ENCODE results near the gene STX3. TPM values are rescaled to one million over a fixed set of nuclear protein-coding genes. Genes with fewer than 3 reads are reported as not detected.

Gene STX3
- total RNA-seq (100 to 1,000 TPM in 1 of 5 donors, 10 to 100 TPM in 4; 56.2 to 267 (median 67.2) TPM), polyA plus RNA-seq (10 to 100 TPM; 14.5 to 44.8 (median 21.7) TPM)
- long read RNA-seq, donor 1, partial matches to known transcripts, result 15 of 17 reads
- long read RNA-seq, donor 1, other reads (novel, unspliced or antisense), result 0 of 17 reads
- long read RNA-seq, donor 2, transcript STX3-201 (11 exons, 3,299 nt), result major isoform, 6 of 11 reads
- long read RNA-seq, donor 2, partial matches to known transcripts, result 5 of 11 reads
- long read RNA-seq, donor 2, other reads (novel, unspliced or antisense), result 0 of 11 reads
- long read RNA-seq, donor 3, transcript STX3-201 (11 exons, 3,299 nt), result major isoform, 5 of 10 reads
- long read RNA-seq, donor 3, partial matches to known transcripts, result 5 of 10 reads
- long read RNA-seq, donor 3, other reads (novel, unspliced or antisense), result 0 of 10 reads
- long read RNA-seq, donor 4, result 0 reads
- long read RNA-seq, donor 5, partial matches to known transcripts, result 0 of 3 reads
- long read RNA-seq, donor 5, other reads (novel, unspliced or antisense), result 0 of 3 reads
- long read RNA-seq, donor 6, transcript STX3-201 (11 exons, 3,299 nt), result major isoform, 21 of 234 reads
- long read RNA-seq, donor 6, partial matches to known transcripts, result 211 of 234 reads
- long read RNA-seq, donor 6, other reads (novel, unspliced or antisense), result 0 of 234 reads
- long read RNA-seq, donor 7, transcript STX3-201 (11 exons, 3,299 nt), result major isoform, 5 of 5 reads
- long read RNA-seq, donor 7, partial matches to known transcripts, result 0 of 5 reads
- long read RNA-seq, donor 7, other reads (novel, unspliced or antisense), result 0 of 5 reads
- long read RNA-seq, donor 8, partial matches to known transcripts, result 2,641 of 2,676 reads
- long read RNA-seq, donor 8, other reads (novel, unspliced or antisense), result 30 of 2,676 reads
- long read RNA-seq, donor 9, partial matches to known transcripts, result 5 of 7 reads
- long read RNA-seq, donor 9, other reads (novel, unspliced or antisense), result 0 of 7 reads
- long read RNA-seq, donor 10, partial matches to known transcripts, result 0 of 5 reads
- long read RNA-seq, donor 10, other reads (novel, unspliced or antisense), result 0 of 5 reads

DNA sequence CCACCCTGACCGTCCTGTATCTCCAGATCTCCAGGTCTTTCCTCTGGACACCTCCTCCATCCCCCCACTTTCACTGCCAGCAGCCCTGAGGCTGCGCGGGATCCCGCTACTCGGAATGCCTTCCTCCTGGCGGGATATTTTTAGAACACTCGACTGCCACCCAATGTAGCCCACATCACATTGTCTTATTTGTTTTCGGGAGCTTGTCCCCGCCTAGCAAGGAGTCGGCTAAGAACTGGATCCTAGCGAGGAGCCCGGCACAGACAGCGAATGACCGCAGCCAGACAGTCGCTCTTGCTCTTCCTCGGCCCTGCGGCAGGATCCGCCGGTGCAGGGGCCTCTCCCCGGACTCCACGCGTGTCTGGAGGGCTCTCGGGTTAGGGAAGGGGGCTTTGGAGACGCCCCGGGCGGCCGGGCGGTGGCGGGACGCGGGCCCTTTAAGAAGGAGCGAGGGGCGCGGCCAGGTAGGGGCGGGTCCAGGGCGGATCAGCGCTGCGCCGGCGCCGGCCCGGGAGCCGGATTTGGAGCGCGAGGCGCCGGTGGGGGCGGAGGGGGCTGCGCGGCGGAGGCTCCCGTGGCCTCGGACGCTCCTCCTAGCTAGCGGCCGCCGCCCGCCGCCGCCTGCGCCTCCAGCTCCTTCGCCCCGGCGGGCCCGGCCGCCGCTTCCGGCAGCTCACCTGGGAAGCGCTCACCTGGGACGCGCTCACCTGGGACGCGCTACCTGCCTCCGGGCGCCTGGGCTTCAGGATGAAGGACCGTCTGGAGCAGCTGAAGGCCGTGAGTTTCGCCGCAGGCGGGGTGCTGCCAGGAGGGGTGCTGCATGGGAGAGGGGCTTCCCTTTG is at the start of gene STX3:
Gene STX3 (plus strand): TSS at position 518 of the 842 bp plus-strand sequence. CDS start 230 bp downstream, at position 748.
- TF ChIP-seq CTCF (IDR thresholded peaks at IDR 0.05) (no peak), POLR2AphosphoS5 (IDR thresholded peaks at IDR 0.05) (peak in 2 of 3 donors; percentile 2 to 7), POLR2A (IDR thresholded peaks at IDR 0.05) (no peak)
- Histone ChIP-seq H3K27me3 (no peaks in the 10 kb centered on the region), H3K27ac (peak within 1 kb of the TSS; percentile 92 to 97 (median 95)), H3K4me3 (peak within 1 kb of the TSS; percentile 73 to 89 (median 83)), H3K4me1 (peaks cover 17 to 59% (median 51%) of the 10 kb centered on the region in 4 donors), H3K36me3 (no peaks in the 10 kb centered on the region), H3K9me3 (no peaks in the 10 kb centered on the region)
- peak; percentile 87 to 92 for DNase-seq
- WGBS, 5 donors, result 0 to 1% (median 0%) methylated on average over 25 to 80 of the region's 80 CpGs
- intact Hi-C loops (cut with DNase I; ENCODE audit: low total_unique reads), result loop anchor here (5.0 kb wide), 1 partner anchor 47 kb away; no protein-coding TSS in a partner anchor

GRCh38 chr11:59706518-59707285 is 48.5 kb upstream of the STX3 start:
- WGBS, 5 donors, result 27 to 57% (median 35%) methylated on average over 5 of the region's 5 CpGs
- peak; percentile 39 to 86 for DNase-seq
- Histone ChIP-seq H3K27ac (peak overlapping the region in 4 of 5 donors; percentile 44 to 72 (median 58)), H3K27me3 (no peaks in the 10 kb centered on the region), H3K36me3 (no peaks in the 10 kb centered on the region), H3K4me1 (peaks cover 0 to 17% (median 7%) of the 10 kb centered on the region in 4 donors), H3K4me3 (no peak overlapping the region), H3K9me3 (no peaks in the 10 kb centered on the region)
- TF ChIP-seq POLR2AphosphoS5 (IDR thresholded peaks at IDR 0.05) (peak in 2 of 3 donors; percentile 76 to 82), CTCF (IDR thresholded peaks at IDR 0.05) (no peak), POLR2A (IDR thresholded peaks at IDR 0.05) (no peak)
- intact Hi-C loops (cut with DNase I; ENCODE audit: low total_unique reads), result no loop called here

DNA sequence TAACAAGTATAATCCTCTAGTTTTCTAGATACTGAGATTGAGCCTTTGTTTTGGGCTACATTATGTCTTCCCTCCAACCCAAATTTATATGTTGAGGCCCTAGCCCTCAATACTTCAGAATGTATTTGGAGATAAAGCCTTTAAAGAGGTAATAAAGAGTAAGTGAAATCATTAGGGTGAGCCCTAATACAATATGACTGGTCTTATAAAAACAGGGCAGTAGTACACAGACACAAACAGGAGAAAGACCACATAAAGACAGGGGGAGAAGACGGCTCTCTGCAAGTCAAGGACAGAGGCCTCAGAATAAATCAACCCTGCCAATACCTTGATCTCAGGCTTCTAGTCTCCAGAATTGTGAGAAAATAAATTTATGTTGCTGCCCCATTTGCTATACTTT is 47.8 kb upstream of the STX3 start:
- intact Hi-C loops (cut with DNase I; ENCODE audit: low total_unique reads), result no loop called here
- no peaks in the 10 kb centered on the region for H3K36me3 ChIP-seq
- H3K27ac ChIP-seq, result peak overlapping the region; percentile 11 to 72 (median 49)
- WGBS, 5 donors, result 32 to 68% (median 57%) methylated on average over 1 of the region's 1 CpG
- no peaks in the 10 kb centered on the region for H3K27me3 ChIP-seq
- no peak overlapping the region for H3K4me3 ChIP-seq
- peaks cover 0 to 17% (median 7%) of the 10 kb centered on the region in 4 donors for H3K4me1 ChIP-seq
- DNase-seq, result no peak
- no peak for TF ChIP-seq POLR2A (IDR thresholded peaks at IDR 0.05)
- no peak for TF ChIP-seq POLR2AphosphoS5 (IDR thresholded peaks at IDR 0.05)
- no peak for TF ChIP-seq CTCF (IDR thresholded peaks at IDR 0.05)
- TF ChIP-seq EP300 (IDR thresholded peaks at IDR 0.05), result no peak
- no peaks in the 10 kb centered on the region for H3K9me3 ChIP-seq

Data from stomach (tissue), 19 donors.